H54 (cell line): ENCODE data around the gene SDC3.

ENCODE experiments used
- DNase-seq: peaks from one replicate; pipeline ENCODE4 v3.0.0; 2011; ENCODE audit warnings: low spot score, mixed read lengths; ENCODE audit not compliant: insufficient read length
- FAIRE-seq: peaks from 3 replicates; lab custom pipeline; 2011; peaks lifted over from hg19 to GRCh38; lab: Jason Lieb, UNC
- POLR2A ChIP-seq: IDR thresholded peaks from 2 replicates; pipeline ENCODE4 v1.6.1; 2011; ENCODE audit warnings: low read depth, mild to moderate bottlenecking, low read length

Gene SDC3

DNA sequence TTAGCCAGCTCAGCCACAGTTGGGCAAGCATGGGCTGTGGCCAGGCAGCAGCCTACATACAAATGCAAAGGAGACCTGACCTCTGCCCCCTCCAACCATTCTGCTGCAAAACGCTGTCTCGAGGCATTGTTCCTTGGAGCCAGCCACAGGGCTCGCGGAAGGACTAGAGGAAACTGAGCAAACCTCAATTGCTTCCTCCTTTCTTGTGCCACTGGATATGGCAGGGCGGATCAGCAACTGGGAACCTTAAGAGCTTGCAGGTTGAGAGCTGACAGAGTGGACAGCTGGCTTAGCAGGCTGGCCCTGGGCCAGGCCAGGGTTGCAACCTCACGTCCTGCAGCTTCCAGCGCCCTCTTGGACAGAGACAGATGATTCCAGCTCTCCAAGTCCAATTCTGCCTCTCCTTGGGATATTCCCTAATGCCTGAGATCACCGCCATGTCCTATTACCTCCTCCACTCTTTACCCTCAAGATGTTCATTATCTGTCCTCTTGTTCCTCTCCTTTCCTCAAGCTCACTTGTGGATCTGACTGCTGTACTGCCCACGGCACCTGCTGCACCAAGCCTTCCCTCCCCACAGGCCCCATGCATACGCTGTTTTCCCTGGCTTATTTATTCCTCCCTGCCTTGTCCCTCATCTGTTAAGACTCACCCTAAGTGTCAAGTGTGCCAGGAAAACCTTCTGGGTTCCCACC, 67.5 kb downstream of the SDC3 start:
- no peak for TF ChIP-seq POLR2A
- FAIRE-seq, result no peak
- DNase-seq, result no peak

- DNase-seq (no peak), FAIRE-seq (no peak)
- TF ChIP-seq POLR2A, result no peak
Measured at GRCh38 chr1:30839827-30840359, 68.7 kb downstream of the SDC3 start.

DNA sequence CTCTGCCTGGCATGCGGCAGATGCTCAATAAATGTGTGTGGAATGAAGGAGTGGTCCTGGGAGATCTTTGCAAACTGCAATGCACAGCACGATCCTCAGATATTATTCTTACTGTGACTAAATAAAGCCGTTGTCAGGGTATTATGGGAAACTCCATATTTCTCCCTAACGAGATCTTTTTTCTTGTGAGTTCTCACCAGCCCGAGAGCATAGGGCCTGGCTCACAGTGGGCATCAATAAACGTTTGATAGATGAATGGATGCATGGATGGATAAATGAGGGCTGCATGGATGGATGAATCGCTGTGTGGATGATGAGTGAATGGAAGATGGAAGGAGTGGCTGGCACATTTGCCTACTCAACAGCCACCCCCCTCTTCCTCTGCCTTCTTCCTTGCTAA, 69.6 kb downstream of the SDC3 start:
- FAIRE-seq, result no peak
- no peak for DNase-seq
- no peak for TF ChIP-seq POLR2A

DNA sequence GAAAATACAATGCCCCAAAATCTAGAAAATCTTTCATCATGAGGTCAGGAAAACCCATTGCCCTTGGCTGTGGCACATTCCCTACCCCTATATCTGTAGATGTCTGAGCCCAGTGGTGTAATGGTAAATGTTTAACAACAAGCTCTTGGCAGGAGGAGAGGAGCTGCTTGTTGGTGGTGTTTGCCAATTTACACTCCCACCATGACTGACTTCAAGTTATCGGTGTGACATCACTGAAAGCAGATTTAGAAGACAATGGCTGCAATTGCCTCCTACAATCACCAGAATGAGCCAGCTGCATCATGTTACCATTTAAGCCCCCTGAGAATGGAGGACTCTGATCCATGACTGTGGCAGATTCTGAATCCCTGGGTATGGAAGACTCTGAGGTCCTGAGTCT, 70.9 kb downstream of the SDC3 start:
- DNase-seq, result no peak
- TF ChIP-seq POLR2A, result no peak
- FAIRE-seq, result no peak

GRCh38 chr1:30834253-30834652, 74.3 kb downstream of the SDC3 start:
- FAIRE-seq (no peak), DNase-seq (no peak)
- TF ChIP-seq POLR2A, result no peak

- DNase-seq (no peak), FAIRE-seq (no peak)
- TF ChIP-seq POLR2A, result no peak
Measured at GRCh38 chr1:30830537-30830936, 78.0 kb downstream of the SDC3 start.

- no peak for DNase-seq
- FAIRE-seq, result no peak
- TF ChIP-seq POLR2A, result no peak
Measured at GRCh38 chr1:30829889-30830288, 78.7 kb downstream of the SDC3 start.

DNA sequence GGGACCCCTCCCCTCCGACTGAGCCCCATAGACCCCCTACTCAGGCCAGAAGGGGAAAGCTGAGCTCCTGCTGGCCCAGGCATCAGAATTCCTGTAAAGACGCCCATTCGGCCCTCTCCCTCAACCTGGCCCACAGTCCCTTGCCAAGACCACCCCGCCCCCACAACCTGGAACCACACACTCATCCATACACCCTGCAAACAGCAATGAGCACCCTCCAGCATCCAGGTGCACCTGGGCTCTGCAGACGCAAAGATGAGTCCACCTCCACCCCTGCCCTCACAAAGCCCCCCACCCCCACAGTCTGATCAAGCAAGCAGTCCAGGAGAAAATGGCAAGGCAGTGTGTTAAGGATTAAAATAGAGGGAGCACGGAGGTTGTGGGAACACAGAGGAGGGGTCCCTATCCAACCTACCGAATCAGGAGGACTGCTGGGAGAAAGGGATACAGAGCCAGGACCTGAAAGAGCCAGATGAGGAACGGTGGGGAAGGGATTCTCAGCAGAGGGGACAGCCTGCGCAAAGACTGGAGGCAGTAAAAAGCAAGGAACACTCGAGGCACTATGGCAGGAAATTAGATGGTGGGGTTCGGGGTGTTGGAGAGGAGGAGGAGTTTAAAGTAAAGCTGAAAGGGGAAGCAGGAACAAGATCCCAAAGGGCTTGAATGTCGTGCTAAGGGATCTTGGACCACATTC, 83.7 kb downstream of the SDC3 start:
- TF ChIP-seq POLR2A, result no peak
- DNase-seq (no peak), FAIRE-seq (no peak)

DNA sequence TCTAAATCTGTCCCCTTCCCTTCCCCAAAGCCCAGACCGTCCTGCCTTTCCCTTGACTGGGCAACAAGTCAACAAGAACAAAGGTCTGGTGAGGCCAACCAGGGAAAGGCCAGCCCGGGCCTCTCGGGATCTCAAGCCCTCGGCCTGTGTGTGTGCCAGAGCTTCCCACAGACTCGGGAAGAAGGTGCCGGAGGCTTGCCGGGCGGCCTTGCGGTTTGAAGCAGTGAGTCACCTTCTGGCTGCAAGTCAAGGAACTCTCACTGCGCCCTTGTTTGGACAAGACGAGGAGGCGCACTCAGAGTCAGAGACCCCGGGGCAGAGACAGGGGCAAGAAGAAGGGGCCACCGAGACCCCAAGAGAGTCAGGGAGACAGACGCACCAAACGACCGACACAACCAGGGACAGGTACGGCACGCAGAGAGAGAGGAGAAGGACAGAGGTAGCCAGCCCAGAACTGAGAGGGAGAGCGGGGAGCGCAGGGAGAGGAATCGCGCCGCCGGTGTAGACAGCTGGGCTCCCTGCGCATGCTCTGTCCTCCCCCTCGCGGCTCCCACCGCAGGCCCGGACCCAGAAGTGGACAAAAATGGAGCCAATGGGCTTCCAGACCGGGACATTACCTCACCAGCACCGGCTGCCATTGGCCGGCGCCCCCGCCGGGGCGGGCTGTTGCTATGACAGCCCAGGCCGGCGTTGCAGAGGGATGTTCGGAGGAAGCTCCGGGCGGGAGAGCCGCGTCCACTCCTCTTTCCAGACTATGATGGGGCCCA, 84.4 kb downstream of the SDC3 start:
- no peak; the same call in 1 of the 2 replicates for TF ChIP-seq POLR2A
- peak; percentile 68 for FAIRE-seq
- DNase-seq, result peak; percentile 98

- TF ChIP-seq POLR2A, result no peak
- FAIRE-seq, result no peak
- DNase-seq, result no peak
Measured at GRCh38 chr1:30823627-30823968, 85.0 kb downstream of the SDC3 start.

DNA sequence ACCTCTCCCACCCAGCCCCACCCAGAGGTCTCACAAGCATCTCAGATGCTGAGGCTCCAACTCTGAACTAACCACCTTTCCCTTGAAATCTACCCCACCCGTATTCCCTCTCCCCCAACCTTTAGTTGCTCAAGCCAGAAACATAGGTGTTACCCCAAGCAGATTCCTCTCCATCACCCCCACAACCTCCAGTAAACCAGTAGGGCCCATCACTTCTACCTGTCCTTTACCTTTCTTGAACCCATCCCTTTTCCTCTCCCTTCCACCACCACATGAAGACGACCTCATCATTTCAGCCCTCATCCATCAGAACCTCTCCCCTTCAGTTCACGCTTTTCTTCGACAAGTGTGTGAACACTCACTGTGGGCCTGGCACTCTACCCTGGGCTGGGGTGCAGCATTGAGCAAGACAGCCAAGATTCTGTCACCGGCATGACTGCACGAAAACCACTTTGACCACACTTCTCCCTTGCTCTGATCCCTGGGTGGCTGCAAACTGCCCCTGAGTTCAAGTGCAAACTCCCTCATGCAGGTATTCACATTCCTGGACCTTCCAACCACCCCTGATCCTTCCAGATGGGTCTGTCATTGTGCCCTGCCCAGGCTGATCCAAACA, 85.5 kb downstream of the SDC3 start:
- FAIRE-seq (no peak), DNase-seq (no peak)

GRCh38 chr1:30822006-30822405, 86.6 kb downstream of the SDC3 start:
- no peak for TF ChIP-seq POLR2A
- DNase-seq (no peak), FAIRE-seq (no peak)

More for the DNA sequence above, 85.5 kb downstream of the SDC3 start:
- no peak for TF ChIP-seq POLR2A

DNA sequence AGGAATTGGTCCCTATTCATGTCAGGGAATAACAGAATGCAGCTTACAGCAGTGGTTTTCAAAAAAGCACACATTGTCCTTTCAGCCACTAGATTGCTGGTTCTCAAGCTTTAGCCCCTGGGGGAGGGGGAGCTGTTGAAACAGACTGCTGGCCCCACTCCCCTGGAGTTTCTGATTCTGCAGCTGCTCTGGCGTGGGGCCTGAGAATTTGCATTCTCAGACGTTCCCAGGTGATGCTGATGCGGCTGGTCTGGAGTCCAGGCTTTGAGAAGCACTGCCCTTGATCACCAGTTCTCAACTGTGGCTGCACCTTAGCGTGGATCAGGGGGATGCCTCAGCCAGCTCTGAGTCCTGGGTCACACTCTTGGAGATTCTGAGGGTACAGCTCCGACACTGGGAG, 88.3 kb downstream of the SDC3 start:
- TF ChIP-seq POLR2A, result no peak
- DNase-seq, result no peak
- FAIRE-seq, result no peak
